Suprapubic skin (tissue), 3 donors: ENCODE results near the gene EML1.

Experiments used
- CTCF ChIP-seq, 2 donors: fragments of 200-600 bp in 1 of 2; fragments of 450-650 bp in 1 of 2; sonication (generic) in 1 of 2; IDR thresholded peaks; one replicate each; pipeline ENCODE4 v1.5.1; 2016 to 2019; ENCODE audit warnings: antibody characterized with exemption in 2 of 2, mild to moderate bottlenecking in 1 of 2, moderate library complexity in 1 of 2
- POLR2A ChIP-seq, 2 donors: fragments of 450-650 bp; IDR thresholded peaks; one replicate each; pipeline ENCODE4 v1.6.1; 2017; ENCODE audit warnings: antibody characterized with exemption in 2 of 2, mild to moderate bottlenecking in 2 of 2, moderate library complexity in 2 of 2

GRCh38 chr14:99748529-99748928 lies 44.7 kb upstream of the EML1 start:
- TF ChIP-seq CTCF (IDR thresholded peaks at IDR 0.05) (no peak), POLR2A (IDR thresholded peaks at IDR 0.05) (no peak)
